ENCODE measurements around the gene ARMC8.

The ARMC8 gene

GRCh38 chr3:138199851-138200250, 12.8 kb downstream of the ARMC8 start:
- DNase-seq: no peak

- no peak for DNase-seq
These were observed 13.3 kb downstream of the ARMC8 start for GRCh38 chr3:138200424-138200823.

- DNase-seq: no peak
These were observed 16.0 kb downstream of the ARMC8 start for GRCh38 chr3:138202945-138203701.

GRCh38 chr3:138203938-138204337, 16.8 kb downstream of the ARMC8 start:
- DNase-seq: no peak

- DNase-seq: no peak
These were observed 18.4 kb downstream of the ARMC8 start for GRCh38 chr3:138205527-138205926.

- DNase-seq: no peak
These were observed 19.1 kb downstream of the ARMC8 start for GRCh38 chr3:138206196-138206595.

- no peak for DNase-seq
These were observed 23.4 kb downstream of the ARMC8 start for GRCh38 chr3:138210528-138210927.

GRCh38 chr3:138213398-138214085, 26.4 kb downstream of the ARMC8 start:
- no peak for DNase-seq

- no peak for DNase-seq
These were observed 32.2 kb downstream of the ARMC8 start for GRCh38 chr3:138219255-138219654.

- DNase-seq: no peak
These were observed 33.1 kb downstream of the ARMC8 start for GRCh38 chr3:138220242-138220641.

- DNase-seq: no peak
These were observed 33.7 kb downstream of the ARMC8 start for GRCh38 chr3:138220788-138221187.

GRCh38 chr3:138222131-138222941, 35.2 kb downstream of the ARMC8 start:
- DNase-seq: no peak

GRCh38 chr3:138222942-138223287, 35.8 kb downstream of the ARMC8 start:
- DNase-seq: no peak

GRCh38 chr3:138227650-138228049, 40.5 kb downstream of the ARMC8 start:
- no peak for DNase-seq

GRCh38 chr3:138230525-138230924, 43.4 kb downstream of the ARMC8 start:
- no peak for DNase-seq

GRCh38 chr3:138232705-138233364, 45.7 kb downstream of the ARMC8 start:
- DNase-seq: no peak

- no peak for DNase-seq
These were observed 47.5 kb downstream of the ARMC8 start for GRCh38 chr3:138234401-138235179.

- DNase-seq: no peak
These were observed 51.6 kb downstream of the ARMC8 start for GRCh38 chr3:138238711-138239110.

- DNase-seq: no peak
These were observed 54.0 kb downstream of the ARMC8 start for GRCh38 chr3:138241061-138241460.

- DNase-seq: no peak
These were observed 54.6 kb downstream of the ARMC8 start for GRCh38 chr3:138241676-138242075.

GRCh38 chr3:138242466-138242865, 55.4 kb downstream of the ARMC8 start:
- no peak for DNase-seq

GRCh38 chr3:138245026-138245425, 57.9 kb downstream of the ARMC8 start:
- no peak for DNase-seq
